Measurements from ENCODE around the gene KRTAP10-4. TPM values are rescaled to one million over a fixed set of nuclear protein-coding genes. Genes with fewer than 3 reads are reported as not detected.

KRTAP10-4 gene
- total and polyA plus RNA-seq, 3 donors from 2014 or later, result 0.24 TPM; not detected in 2

DNA sequence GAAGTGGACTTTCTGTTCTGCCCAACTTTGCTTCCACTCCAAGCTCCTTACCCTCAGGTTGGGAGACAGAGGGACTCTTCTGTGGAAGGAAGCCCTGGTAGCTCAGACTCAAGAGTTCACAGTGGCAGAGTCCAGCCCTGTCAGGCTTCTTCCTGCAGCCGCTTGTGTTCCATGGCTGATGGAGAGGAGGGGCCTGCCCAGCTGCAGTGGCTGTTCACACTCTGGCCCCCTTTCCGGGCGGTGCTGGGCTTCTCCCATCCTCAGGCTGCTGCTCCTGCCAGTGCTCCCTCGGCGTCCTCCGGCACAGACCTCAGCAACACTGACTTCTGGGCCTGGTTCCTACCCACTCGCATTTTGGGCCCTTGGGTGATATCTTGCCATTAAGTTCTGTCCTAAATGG lies 37.6 kb upstream of the KRTAP10-4 start:
- WGBS, 2 donors, result 46 to 53% methylated on average over 7 of the region's 7 CpGs
- Histone ChIP-seq H3K36me3 (ENCODE audit: low read depth, missing control alignments) (no peaks in the 10 kb centered on the region), H3K27me3 (no peaks in the 10 kb centered on the region), H3K4me3 (no peak overlapping the region), H3K27ac (no peak overlapping the region), H3K4me1 (no peaks in the 10 kb centered on the region), H3K9me3 (no peaks in the 10 kb centered on the region)
- TF ChIP-seq, protein P1, sequence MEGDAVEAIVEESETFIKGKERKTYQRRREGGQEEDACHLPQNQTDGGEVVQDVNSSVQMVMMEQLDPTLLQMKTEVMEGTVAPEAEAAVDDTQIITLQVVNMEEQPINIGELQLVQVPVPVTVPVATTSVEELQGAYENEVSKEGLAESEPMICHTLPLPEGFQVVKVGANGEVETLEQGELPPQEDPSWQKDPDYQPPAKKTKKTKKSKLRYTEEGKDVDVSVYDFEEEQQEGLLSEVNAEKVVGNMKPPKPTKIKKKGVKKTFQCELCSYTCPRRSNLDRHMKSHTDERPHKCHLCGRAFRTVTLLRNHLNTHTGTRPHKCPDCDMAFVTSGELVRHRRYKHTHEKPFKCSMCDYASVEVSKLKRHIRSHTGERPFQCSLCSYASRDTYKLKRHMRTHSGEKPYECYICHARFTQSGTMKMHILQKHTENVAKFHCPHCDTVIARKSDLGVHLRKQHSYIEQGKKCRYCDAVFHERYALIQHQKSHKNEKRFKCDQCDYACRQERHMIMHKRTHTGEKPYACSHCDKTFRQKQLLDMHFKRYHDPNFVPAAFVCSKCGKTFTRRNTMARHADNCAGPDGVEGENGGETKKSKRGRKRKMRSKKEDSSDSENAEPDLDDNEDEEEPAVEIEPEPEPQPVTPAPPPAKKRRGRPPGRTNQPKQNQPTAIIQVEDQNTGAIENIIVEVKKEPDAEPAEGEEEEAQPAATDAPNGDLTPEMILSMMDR (IDR thresholded peaks at IDR 0.05), result no peak
- no peak for TF ChIP-seq POLR2A (IDR thresholded peaks at IDR 0.05)
- DNase-seq, result no peak
- intact Hi-C loops (cut with DNase I; ENCODE audit: low total_unique reads), result no loop called here

DNA sequence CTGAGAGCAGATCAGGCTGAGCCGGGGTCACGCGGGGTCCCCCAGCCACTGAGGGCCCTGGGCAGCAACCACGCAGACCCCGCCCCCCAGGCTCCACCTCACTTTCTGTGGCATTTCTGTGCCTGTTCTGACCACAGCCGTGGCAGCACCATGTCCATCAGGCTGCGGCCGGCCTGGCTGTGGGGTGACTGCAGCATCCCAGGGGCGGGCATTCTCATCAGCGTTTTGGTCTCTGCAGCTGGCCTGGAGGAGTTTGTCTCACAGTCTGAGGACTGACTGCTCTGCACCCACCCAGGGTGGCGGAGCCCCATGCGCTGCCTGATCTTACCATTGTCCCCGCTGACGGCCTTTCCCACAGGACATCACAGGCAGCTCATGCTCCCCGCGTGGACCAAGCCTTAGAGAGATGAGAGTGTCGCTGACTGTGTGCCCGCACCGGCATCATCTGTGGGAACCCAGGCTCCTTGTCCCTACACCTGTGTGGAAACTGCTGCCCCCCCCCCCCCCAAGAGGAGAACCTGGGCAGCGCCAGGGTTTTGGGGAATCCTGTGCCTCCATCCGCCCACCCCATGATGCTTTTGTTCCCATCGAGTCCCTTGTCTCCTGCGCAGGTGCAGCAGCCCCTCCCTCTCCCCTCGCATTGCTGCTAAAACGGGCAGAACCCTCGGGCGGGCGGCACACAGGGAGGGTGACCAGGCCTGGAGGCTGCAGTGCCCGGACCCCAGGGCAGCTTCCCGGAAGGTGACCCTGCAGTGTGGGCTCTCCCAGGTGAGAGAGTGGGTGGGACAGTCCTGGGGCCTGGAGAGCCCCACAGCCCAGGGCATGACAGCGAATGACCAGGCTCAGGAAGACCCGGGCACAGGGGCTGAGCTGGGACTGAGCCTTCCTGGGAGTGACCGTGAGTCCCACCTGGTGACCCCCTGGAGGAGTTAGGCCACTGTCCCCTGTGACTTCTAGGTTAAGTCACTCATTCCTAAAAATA lies 35.3 kb upstream of the KRTAP10-4 start:
- 91 to 94% methylated on average over 25 to 33 of the region's 33 CpGs for WGBS, 2 donors
- DNase-seq, result no peak
- Histone ChIP-seq H3K27ac (no peak overlapping the region), H3K9me3 (no peaks in the 10 kb centered on the region), H3K27me3 (no peaks in the 10 kb centered on the region), H3K4me1 (no peaks in the 10 kb centered on the region), H3K36me3 (ENCODE audit: low read depth, missing control alignments) (no peaks in the 10 kb centered on the region), H3K4me3 (no peak overlapping the region)
- TF ChIP-seq, protein P1 (IDR thresholded peaks at IDR 0.05), result no peak
- TF ChIP-seq POLR2A (IDR thresholded peaks at IDR 0.05), result no peak
- intact Hi-C loops (cut with DNase I; ENCODE audit: low total_unique reads), result no loop called here

DNA sequence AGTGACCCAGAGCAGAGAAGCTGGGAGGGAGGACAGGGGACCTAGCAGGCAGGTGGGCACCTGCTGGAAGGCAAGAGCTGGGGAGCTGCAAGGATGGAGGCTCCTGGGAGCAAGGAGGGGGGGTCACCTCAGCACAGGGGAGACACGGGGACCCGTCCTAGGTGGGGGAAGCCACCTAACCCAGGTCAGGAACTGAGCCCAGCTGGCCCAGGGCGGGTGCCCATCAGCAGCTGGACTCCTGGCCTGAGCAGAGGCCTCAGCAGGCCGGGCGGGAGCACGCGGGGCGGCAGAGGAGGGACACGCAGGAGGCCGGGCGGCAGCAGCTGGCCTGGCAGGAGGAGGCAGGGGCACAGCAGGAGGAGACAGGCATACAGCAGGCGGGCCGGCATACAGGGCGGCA lies 34.5 kb upstream of the KRTAP10-4 start:
- Histone ChIP-seq H3K4me1 (no peaks in the 10 kb centered on the region), H3K9me3 (no peaks in the 10 kb centered on the region), H3K27me3 (no peaks in the 10 kb centered on the region), H3K4me3 (no peak overlapping the region), H3K36me3 (ENCODE audit: low read depth, missing control alignments) (no peaks in the 10 kb centered on the region), H3K27ac (no peak overlapping the region)
- no peak for DNase-seq
- TF ChIP-seq, protein P1 (IDR thresholded peaks at IDR 0.05), result no peak
- TF ChIP-seq POLR2A (IDR thresholded peaks at IDR 0.05), result no peak
- intact Hi-C loops (cut with DNase I; ENCODE audit: low total_unique reads), result no loop called here
- WGBS, 2 donors, result 72 to 82% methylated on average over 14 of the region's 14 CpGs

DNA sequence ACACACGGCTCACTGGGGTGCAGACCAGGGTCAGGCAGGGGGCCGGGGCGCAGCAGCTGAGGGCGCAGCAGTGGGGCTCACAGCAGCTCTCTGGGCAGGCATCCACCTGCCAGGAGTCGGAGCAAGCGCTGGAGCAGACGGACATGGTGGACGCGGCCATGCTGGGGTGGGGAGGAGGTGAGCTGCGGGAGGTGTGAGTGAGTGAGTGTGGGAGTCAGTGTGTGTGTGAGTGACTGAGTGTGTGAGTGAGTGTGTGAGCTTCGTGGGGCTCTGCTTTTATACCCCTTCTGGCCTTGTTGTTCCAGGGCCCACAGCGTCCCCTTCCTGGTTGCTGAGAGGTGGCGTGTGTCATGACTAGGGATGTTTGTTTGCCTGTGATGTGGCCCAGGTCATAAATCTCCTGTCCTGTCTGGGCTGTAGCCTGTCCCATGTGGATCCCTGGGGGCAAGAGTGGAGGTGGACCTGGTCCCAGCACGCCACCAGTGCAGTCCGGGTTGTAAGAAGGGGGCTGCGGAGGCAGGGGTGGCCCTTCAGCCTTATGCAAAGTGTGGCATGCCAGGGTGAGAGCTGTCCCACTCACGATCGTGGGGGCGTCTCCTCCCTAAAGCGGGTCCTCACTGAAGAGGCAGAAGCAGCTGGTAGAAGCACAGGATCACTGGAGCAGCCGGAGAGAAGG lies 33.4 kb upstream of the KRTAP10-4 start, which contains the start of gene KRTAP10-1:
TSS of gene KRTAP10-1 (minus strand) at position 205 of the 676 bp plus-strand sequence. CDS start at position 160, 45 bp downstream.
- Histone ChIP-seq H3K4me3 (no peak within 1 kb of the TSS), H3K4me1 (no peaks in the 10 kb centered on the region), H3K36me3 (ENCODE audit: low read depth, missing control alignments) (no peaks in the 10 kb centered on the region), H3K9me3 (no peaks in the 10 kb centered on the region), H3K27me3 (no peaks in the 10 kb centered on the region), H3K27ac (no peak within 1 kb of the TSS)
- WGBS, 2 donors, result 51 to 73% methylated on average over 12 to 21 of the region's 21 CpGs
- intact Hi-C loops (cut with DNase I; ENCODE audit: low total_unique reads), result no loop called here
- no peak for TF ChIP-seq POLR2A (IDR thresholded peaks at IDR 0.05)
- TF ChIP-seq, protein P1 (IDR thresholded peaks at IDR 0.05), result no peak
- DNase-seq, result no peak
